HG03025 (cell line): Measurements from ENCODE around the gene CIPC.
A peak's percentile ranks its signal among the peaks of the same experiment; 100 is the strongest.

Source experiments
- ATAC-seq: cut with Tn5 transposase; IDR thresholded peaks from one replicate; pipeline ENCODE4 v1.9.1; 2021; ENCODE audit warnings: mild to moderate bottlenecking, moderate library complexity; ENCODE audit not compliant: unreplicated experiment, low FRiP score

The CIPC gene

DNA sequence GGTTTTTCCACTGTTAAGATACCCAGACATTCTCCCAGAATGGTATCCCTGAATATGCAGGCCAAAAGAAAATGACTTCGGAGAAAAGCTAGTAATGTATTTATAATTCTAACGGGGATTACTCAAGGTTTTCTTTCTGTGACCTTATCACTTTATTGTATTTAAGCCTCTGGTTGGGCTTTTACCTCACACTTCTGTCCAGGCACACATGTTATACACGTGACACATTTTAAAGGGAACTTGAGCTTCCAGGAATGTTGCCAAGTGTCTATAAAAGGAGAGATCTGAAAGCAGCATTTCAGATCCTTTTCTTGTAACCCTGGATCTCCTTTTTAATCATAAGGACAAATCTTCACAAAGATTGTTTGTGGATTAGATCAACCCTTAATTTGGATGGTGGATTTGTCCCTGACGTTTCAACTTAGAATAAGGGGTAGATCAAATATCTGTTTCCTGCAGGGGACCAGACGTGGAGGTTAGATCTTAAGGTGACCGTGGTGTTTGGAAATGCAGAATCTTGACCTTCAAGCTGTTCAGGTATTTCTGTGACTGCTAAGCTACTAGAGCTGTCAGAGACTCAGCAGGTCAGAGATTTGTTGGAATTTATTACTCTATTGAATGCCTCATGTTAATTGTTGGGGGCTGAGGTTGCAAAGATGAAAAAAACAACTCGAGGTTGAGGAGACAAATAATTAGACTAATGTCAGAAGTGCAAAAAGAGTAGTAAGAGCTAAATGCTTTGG, 1.5 kb downstream of the CIPC start:
- ATAC-seq = no peak

DNA sequence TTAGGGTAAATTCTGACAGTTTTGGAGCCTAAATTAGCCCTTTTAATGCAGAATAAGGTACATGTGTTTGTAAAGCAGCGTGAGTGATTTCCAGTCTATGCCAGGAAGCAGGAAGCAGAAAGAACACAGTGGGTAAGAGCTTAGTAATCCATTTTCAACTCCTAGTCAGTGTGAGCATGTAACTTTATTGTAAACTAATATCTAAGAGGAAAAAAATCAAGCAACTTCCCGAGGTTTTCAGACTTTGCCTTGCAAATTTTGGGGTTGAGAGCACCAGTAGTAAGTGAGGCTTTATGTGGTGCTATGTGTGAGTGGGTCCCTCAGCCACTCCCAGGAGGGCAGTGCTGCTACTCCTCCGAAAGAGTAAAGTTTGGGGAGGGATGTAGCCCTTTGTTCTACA, 2.9 kb downstream of the CIPC start:
- no peak for ATAC-seq

DNA sequence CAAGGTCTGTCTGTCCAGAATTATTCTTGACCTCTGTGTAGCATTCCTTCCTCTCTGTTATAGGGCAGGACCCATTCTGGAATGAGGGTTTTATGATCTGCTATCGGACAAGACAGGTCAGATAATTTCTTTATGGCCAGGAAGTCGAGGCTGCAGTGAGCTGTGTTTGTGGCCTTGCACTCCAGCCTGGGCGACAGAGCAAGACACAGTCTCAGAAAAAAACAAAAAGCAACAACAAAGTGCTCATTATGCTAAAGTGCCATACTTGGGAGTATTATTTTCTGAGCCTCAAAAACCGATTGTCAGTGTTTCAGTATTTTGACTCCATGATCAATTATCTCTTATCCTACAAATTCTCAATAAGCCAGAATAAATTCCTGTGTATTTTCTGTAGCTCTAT, 4.1 kb downstream of the CIPC start:
- ATAC-seq = no peak

DNA sequence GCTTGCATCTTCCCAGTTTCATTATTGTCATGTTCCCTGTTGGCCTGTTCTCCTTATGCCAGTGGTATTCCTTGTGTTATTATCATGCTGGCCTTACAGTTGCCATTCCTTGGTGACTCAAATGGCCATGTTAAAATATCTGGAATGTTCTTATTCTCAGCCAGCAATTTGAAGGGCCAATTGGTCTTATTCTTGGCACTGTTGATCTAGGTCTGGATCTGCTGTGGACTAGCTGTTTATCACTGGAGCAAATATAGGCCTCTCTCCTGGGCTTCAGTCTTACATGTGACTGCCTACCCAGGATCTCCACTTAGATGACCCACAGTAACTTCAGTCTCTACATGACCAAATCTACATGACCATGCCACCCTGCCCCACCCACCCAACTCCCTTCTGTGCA, 5.4 kb downstream of the CIPC start:
- no peak for ATAC-seq

DNA sequence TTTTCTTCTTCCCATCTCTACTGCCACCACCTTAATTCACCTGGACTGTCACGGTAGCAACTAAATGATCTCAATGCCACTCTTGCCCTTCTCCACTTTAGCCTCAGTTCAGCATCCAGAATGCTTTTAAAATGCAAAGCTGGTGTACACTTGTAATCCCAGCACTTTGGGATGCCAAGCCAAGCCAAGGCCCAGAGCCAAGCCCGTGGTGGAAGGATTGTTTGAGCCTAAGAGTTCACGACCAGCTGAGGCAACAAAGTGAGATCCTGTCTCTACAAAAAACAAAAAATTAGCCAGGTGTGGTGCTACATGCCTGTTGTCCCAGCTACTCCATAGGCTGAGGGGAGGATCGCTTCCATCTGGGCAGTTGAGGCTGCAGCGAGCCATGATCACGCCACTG, 5.9 kb downstream of the CIPC start:
- ATAC-seq = no peak

DNA sequence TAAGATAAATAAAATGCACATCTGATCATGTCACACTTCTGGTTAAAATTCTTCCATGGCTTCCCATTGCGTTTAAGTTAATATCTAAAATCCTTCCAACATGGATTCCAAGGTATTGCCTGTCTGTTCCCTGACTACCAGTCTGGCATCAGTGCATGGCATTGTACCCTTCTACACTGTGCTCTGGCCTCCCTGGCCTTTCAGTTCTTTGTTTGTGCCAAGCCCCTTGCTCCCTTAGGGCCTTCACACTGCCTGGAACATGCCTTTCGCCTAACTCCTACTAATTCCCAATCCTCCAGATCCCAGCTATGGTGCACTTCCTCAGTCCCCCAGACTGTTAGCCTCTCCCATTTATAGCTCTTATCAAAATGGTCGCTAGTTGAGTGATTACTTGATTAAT, 6.3 kb downstream of the CIPC start:
- no peak for ATAC-seq

DNA sequence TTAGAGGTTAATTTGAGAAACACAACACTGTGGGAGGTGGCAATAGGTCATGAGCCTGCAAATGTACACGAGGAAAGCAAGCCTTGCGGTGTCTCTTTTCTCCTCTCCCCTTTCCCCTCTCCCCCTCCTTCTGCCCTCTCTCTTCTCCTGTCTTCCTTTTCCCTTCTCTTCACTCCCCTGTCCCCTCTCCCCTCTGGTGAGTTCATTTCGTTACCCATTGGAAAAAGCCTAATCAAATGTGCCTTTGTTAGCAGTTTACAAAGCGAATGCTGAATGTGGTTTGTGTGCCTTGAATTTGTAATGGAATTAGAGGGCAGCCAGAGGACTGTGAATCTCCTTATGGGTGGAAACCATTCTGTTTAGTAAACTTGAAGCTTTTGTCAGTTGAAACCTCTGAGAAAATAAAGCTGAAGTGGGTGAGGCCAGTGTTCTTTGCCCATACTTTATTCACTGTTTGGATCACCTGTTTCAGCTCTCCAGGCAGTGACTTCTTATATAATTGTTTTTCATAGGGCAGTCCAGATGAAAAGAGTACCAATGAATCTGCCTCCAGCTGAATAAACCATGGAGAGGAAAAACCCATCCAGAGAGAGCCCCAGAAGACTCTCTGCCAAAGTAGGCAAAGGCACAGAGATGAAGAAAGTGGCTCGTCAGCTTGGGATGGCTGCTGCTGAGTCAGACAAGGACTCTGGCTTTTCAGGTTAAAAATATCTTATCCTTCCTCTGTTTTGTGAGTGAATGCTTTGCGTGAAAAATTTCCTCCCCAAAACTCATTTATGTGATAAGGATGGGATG, 7.3 kb downstream of the CIPC start:
- ATAC-seq = no peak

DNA sequence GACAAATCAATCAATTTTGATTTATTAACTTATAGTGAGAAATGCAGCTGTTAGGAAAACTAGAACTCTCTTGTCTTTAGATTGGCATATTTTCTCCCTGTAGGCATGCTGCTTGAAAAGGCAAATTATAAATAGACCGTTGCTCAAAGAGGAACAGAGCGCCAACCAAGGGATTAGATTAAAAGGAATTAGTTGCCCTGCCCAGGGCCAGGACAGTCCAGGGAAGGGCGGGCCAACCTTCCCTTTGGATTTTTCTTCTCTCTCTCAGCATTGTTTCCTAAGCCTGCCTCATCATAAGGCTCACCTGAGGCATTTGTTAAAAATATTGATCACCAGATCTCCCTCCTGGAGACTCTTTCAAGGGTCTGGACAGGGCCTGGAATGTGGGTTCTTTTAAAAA, 8.6 kb downstream of the CIPC start:
- ATAC-seq = no peak

DNA sequence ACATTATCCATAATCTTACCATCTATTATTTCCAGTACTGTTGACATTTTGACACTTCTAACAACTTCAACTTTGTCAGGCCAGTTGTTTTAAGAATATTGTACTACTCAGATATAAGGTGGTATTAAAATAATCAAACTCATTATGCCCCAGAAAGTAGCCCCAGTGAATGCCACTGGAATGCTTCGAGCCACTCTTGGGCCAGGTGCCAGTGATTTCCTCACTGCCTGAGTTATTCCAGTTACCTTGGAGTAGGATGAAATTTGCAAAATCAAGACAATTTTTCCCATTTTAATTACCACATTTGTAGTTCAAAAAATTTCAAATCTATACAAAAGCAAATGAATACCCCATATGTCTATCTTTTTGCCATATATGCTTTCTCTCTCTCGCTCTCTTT, 9.2 kb downstream of the CIPC start:
- ATAC-seq = no peak

DNA sequence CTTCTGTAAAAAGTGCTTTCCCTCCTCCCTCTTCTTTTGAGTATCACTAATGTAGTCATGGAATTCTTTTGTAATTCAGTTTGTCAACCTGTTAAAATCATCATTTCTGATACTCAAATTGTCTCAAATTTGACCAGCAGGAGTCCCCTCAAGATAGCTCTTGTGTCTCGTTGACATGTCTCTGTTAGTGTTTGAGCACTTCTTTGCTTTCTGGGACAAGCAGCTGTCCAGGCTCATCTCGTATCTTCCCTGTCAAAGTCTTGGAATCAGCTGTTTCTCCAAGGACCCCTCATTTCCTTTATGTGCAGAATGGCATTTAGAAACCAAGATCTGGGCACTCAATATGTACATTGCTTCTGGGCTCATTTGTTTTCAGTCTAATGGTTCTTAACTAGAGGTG, 10.7 kb downstream of the CIPC start:
- ATAC-seq = no peak

DNA sequence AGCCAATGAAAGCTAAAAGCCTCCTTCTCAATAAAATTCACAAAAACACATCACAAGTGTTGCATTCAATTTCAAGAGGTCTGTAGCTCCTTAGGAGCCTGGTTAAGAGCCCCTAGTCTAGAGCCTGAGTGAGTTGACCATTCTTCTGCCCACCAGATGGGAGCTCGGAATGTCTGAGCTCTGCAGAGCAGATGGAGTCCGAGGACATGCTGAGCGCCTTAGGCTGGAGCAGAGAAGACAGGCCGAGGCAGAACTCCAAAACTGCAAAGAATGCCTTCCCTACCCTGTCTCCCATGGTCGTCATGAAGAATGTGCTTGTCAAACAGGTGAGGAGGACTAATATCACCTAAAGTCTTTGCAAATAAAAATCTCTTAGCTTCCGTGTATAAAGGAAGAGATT, 11.6 kb downstream of the CIPC start:
- ATAC-seq = no peak

DNA sequence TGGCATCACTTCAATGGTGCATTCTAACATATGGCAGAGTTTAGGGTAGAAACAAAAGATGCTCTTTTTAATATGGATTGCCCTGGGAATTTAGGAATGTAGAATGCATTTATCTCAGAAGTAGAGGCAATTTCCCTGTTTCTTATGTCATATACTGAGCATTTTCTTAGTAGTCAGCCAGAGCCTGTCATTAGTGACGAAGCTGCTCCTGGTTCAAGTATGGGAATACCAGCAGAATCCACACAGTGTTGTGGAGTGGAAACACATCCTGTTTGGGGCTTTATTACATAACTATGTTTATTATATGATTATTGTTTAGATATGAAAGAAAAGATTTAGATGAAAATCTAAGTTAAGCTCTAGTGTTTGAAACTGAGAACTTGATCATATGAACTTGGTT, 12.2 kb downstream of the CIPC start:
- no peak for ATAC-seq

DNA sequence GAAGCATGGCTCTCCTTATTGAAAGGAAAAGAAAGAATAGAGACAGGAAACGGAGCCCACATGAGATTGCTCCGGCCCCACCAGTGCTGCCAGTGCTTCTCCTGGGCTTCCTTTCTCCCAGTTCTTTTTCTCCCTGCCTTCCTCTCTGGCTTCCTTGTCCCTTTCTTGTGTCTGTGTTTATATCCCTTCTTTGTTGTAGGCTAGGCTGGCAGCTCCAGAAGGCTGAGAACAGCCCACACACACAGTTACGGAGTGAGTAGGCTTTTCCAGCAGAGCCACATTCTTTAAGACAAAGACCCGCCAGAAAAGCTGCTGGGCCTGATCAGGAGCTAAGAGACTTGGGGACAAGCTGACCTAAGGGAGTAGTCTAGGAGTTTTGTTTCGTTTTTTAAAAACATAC, 13.0 kb downstream of the CIPC start:
- no peak for ATAC-seq

DNA sequence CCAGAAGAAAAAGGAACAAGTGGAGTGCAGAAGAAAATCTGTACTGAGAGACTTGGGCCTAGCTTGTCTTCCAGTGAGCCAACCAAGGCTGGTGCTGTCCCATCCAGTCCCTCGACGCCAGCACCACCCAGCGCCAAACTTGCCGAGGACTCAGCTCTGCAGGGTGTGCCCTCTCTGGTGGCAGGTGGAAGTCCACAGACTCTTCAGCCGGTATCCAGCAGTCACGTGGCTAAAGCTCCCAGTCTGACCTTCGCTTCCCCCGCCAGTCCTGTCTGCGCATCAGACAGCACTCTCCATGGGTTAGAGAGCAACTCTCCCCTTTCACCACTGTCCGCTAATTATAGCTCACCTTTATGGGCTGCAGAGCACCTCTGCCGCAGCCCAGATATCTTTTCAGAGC, 15.6 kb downstream of the CIPC start:
- ATAC-seq = no peak

DNA sequence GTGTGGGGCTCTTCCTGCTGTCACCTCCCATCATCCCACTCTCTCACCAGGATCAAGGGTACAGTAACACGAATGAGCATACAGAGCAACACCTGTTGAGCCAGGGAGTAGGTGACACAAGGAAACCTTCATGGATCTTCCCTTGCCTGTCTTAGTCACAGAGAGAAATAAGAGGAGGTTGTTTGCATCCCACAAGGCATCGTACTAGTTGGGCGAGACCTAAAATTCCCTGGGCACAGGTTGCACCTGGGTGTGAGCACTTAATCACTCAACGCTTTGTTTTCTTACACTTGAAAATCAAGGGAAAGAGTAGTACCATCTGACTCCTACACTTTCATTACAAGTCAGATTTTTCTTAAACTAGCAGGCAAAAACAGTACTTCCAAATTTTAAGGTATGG, 16.6 kb downstream of the CIPC start:
- no peak for ATAC-seq

DNA sequence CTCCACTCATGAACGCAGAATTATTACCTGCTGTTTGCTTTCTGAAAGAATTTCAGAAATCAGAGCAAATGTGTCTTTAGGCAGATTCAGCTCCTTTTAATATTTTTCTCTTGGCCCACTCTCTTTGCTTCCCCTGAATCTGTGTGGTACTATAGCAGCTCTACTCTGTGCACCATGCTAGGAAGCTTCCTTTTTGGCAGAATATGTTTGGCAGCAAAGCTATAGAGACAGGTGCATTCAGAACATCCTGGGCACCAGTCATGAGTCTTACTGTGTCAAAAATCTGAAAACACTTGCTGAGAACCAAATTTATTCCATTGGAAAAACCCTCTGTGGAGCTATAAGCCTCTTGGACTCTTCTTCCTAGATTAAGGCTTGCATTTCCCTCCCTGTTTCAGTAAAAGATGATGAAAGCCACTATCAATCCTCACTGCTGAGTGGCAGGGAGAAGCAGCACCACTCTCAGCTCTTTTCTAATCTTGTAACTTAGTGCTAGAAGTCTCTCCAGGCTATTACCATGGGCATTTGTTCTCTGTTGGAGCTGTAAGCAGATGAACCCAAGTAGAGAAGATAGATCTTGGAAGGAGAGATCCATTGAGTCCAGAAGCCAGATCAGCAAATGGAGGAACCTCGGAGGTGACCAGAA, 18.2 kb downstream of the CIPC start:
- ATAC-seq = no peak

DNA sequence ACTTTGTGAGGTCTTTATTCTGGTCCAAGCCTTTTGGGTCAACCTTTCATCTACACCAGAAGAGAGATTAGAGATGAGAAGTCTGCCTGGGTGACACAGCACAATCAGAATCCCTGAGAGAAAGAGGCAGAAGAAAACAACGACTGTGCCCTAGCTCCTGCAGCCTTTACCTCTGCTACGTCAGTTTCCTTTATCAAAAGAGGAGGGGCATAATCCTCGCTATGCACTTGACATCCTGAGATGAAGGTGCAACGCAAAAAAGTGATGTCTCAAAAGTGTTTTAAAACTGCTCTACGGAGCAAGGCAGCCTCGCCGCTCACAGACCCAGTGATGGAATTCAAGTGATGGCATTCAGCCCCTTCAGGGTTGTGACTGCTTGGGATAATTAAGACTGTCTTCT, 21.8 kb downstream of the CIPC start:
- no peak for ATAC-seq

DNA sequence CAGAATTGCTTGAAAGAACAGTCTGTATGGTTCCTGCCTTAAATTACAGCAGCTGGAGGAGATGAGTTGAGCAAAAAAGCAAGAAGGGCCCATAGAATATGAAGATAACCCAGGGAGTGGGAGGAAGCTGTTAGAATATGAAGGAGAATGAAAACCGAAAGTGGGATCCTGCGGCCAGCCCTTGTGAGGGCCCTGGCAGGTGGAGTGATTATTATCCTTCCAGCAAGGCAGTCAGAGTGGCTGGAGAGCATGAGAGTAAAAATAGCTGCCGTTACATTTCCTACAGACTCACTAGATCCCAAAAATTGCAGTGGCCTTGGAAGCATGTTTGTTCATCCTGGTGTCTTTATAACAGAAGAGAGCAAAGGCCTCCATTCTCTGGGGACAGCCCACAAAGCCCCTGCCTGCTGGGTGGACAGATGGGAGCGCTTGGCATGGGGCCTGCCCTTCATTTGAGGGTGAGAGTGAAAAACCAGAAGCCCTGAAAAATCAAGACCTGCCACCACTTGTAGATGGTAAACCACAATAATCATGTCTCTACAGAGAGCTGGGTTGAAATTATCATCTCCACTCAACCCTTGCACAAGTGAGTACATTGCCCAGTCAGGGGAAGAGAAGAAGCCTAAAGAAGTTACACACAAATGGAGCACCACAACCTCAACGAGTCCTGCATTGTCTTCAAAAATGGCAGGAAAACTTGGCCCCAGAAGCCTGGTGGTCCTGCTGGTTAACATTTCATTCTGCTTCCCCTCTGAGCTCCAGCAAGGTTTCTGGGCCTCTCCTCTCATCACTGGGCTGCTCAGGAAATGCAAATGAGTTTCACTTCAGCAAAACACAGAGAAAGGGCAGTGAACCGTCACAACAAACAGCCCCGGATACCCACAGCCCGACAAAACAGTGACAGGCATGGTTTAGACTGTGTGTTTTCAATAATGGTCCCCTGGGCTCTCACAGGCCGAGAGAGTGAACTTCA, 23.0 kb downstream of the CIPC start:
- peak; percentile 80 for ATAC-seq

DNA sequence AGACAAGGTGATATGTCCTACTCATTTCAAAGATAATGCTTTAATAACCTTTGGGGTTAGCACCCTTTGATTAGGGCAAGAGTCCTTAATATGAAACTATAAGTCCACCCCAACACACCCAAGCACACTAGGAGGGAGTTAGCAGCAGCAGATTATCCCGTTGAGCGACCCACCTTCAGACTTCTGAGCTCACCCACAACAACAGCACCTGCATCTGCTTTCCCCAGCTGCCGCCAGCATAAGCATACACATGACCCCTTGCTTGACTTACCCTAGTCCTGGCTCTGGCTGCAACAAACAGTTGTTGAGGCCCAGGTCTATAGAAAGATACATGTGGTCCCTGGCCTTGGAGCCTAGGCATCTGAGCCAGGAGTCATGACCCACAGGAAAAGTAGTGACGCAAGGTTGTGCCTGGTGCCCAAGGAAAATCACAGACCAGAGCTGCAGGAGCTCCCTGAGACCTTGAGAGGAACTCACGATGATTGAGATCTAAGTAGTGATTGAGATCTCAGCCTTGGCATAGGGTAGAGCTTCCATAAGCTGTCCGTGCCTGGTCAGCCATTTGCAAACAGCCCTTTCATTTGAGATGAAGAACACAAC, 24.6 kb downstream of the CIPC start:
- no peak for ATAC-seq
